GM04504 (cell line): ENCODE results near the gene MYL1.

Experiments
- DNase-seq: peaks from one replicate; pipeline ENCODE4 v3.0.0-alpha.2; 2012; ENCODE audit warnings: low read depth

The MYL1 gene

DNA sequence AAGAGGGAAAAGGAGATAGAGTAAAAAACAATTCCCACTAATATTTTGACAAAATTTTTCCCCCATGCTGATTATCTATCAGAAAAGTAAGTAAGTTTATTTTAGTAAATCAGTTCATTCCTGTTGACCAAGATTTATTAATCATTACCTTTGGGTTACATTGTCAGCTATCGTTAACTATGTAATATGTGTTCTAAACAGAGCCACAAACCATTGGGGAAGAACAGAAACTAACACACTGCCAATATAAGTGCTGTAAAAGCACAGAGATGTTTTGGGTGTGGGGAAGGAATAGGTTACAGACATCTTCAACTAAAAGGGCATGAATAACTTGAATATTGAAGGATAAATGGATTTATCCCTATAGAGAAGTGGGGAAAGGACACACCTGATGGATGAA lies 47.3 kb downstream of the MYL1 start:
- DNase-seq: no peak

- no peak for DNase-seq
These were observed 50.7 kb downstream of the MYL1 start for GRCh38 chr2:210264282-210264681.

- no peak for DNase-seq
These were observed 51.1 kb downstream of the MYL1 start for GRCh38 chr2:210263841-210264240.

DNA sequence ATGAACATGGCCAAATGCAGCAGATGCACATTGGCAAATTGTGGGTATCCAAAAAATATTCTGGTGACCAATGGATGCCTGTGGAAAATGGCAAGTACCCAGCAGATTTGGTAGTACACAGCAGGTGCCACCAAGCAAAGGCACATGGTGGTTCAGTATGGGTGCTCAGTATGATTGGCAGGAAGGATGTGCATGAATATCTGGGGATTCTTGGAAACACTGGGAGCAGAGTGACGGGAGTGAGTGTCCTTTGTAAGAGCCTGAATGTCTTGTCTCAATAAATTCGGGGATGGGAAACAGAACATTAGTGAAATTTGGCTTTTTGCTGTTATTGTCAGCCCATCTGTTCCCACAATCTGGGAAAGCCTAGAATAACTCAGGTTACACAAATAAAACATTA lies 52.9 kb downstream of the MYL1 start:
- no peak for DNase-seq

- DNase-seq: no peak
These were observed 55.3 kb downstream of the MYL1 start for GRCh38 chr2:210259687-210260086.

- no peak for DNase-seq
These were observed 62.0 kb downstream of the MYL1 start for GRCh38 chr2:210252699-210253606.

- DNase-seq: no peak
These were observed 64.4 kb downstream of the MYL1 start for GRCh38 chr2:210250622-210251021.
